Fibroblast of villous mesenchyme (primary cell): Measurements from ENCODE around the gene OXCT1. TPM values are rescaled to one million over a fixed set of nuclear protein-coding genes. Genes with fewer than 3 reads are reported as not detected.
A peak's percentile ranks its signal among the peaks of the same experiment; 100 is the strongest.
"Not testable (repeated sequence)": the region's sequence is repeated elsewhere in the genome, so short reads cannot be mapped to it uniquely, and the experiment has no call there.

Experiments
- DNase-seq: peaks from one replicate; pipeline ENCODE4 v3.0.0-alpha.2; 2010; ENCODE audit warnings: low read depth
- H3K4me3 ChIP-seq: 2 replicates; pipeline ENCODE4 v1.5.1; 2011; ENCODE audit warnings: low read depth, mild to moderate bottlenecking, low read length
- CTCF ChIP-seq: IDR thresholded peaks from 2 replicates; pipeline ENCODE4 v1.5.1; 2012; ENCODE audit warnings: low read depth, mild to moderate bottlenecking, low read length; ENCODE audit not compliant: insufficient read depth
- total RNA-seq: library from RNA; depleted of rRNA; stranded (reverse); fragments of >200 nt; gene quantifications from 2 replicates; pipeline ENCODE4 v1.2.3, GENCODE V29; 2012

OXCT1 gene
- total RNA-seq, 1 donor = 23.3 TPM

- no peak for TF ChIP-seq CTCF
- no peak overlapping the region for H3K4me3 ChIP-seq
- no peak for DNase-seq
Measured at GRCh38 chr5:41815663-41816229, 54.5 kb downstream of the OXCT1 start.

- H3K4me3 ChIP-seq = no peak overlapping the region
- no peak for DNase-seq
- no peak for TF ChIP-seq CTCF
Measured at GRCh38 chr5:41815261-41815660, 55.0 kb downstream of the OXCT1 start.

- DNase-seq, H3K4me3 ChIP-seq: not testable (repeated sequence)
Measured at GRCh38 chr5:41814306-41814705, 55.9 kb downstream of the OXCT1 start.

- DNase-seq = no peak
- H3K4me3 ChIP-seq = no peak overlapping the region
- TF ChIP-seq CTCF = no peak
Measured at GRCh38 chr5:41812156-41812555, 58.1 kb downstream of the OXCT1 start.

- H3K4me3 ChIP-seq = no peak overlapping the region
- DNase-seq = peak; percentile 12
- TF ChIP-seq CTCF = no peak
Measured at GRCh38 chr5:41809128-41809527, 61.1 kb downstream of the OXCT1 start.

- no peak overlapping the region for H3K4me3 ChIP-seq
- no peak for TF ChIP-seq CTCF
- DNase-seq = peak; percentile 28
Measured at GRCh38 chr5:41808294-41808693, 61.9 kb downstream of the OXCT1 start.

GRCh38 chr5:41797662-41798061 lies 72.6 kb downstream of the OXCT1 start:
- no peak for TF ChIP-seq CTCF
- DNase-seq = no peak

More at GRCh38 chr5:41797662-41798061, 72.6 kb downstream of the OXCT1 start:
- no peak overlapping the region for H3K4me3 ChIP-seq
